Neuron (in vitro differentiated cells): ENCODE data around the gene RALA.
A peak's percentile ranks its signal among the peaks of the same experiment; 100 is the strongest.

Experiments used
- H2AFZ ChIP-seq: one replicate; pipeline ENCODE4 v1.6.1; 2013; ENCODE audit warnings: low read depth, mild to moderate bottlenecking, inconsistent platforms, low read length, moderate library complexity
- H3K27me3 ChIP-seq: one replicate; pipeline ENCODE4 v1.6.1; 2013; ENCODE audit warnings: low read length; ENCODE audit not compliant: insufficient read depth
- H3K36me3 ChIP-seq: one replicate; pipeline ENCODE4 v1.6.1; 2013; ENCODE audit warnings: low read length; ENCODE audit not compliant: insufficient read depth
- H3K4me1 ChIP-seq: one replicate; pipeline ENCODE4 v1.6.1; 2013; ENCODE audit warnings: low read length; ENCODE audit not compliant: insufficient read depth
- H3K4me3 ChIP-seq: 2 replicates; pipeline ENCODE4 v1.5.1; 2013; ENCODE audit warnings: mild to moderate bottlenecking, low read length, moderate library complexity
- H3K9me3 ChIP-seq: one replicate; pipeline ENCODE4 v1.6.1; 2013; ENCODE audit warnings: low read length

Gene RALA, protein sequence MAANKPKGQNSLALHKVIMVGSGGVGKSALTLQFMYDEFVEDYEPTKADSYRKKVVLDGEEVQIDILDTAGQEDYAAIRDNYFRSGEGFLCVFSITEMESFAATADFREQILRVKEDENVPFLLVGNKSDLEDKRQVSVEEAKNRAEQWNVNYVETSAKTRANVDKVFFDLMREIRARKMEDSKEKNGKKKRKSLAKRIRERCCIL

DNA sequence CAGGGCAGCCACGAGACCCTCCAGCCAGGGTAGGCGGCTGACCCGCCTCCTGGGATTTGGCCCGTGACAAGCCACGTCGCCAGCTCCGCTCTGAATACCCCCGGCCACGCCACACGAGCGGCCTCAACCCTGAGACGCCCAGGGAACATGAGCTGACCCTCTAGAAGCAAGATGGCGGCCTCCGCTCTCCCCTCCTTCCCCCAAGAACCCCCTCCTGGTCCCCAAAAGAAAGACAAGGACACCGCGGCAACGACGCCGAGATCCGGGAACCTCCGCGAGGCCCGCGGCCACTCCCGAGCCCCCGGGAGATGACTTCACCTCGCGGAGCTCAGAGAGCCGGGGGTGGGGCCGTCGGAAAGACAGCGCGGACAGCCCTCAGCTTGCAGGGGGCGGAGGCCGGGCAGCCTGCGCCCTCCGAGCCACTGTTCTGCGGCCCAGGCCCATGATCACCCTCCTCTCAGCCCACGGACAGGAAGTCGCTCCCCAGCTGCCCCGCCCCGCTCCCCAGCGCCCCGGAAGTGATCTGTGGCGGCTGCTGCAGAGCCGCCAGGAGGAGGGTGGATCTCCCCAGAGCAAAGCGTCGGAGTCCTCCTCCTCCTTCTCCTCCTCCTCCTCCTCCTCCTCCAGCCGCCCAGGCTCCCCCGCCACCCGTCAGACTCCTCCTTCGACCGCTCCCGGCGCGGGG is at the start of gene RALA:
TSS of gene RALA (plus strand) at position 526 of the 685 bp plus-strand sequence. CDS start 63,096 bp downstream, outside the sequence.
- Histone ChIP-seq H3K9me3 (no peaks in the 10 kb centered on the region), H3K36me3 (no peaks in the 10 kb centered on the region), H3K4me1 (peaks cover 27% of the 10 kb centered on the region), H3K27me3 (no peaks in the 10 kb centered on the region), H3K4me3 (peak within 1 kb of the TSS; percentile 62), H2AFZ (peak within 1 kb of the TSS; percentile 83)

DNA sequence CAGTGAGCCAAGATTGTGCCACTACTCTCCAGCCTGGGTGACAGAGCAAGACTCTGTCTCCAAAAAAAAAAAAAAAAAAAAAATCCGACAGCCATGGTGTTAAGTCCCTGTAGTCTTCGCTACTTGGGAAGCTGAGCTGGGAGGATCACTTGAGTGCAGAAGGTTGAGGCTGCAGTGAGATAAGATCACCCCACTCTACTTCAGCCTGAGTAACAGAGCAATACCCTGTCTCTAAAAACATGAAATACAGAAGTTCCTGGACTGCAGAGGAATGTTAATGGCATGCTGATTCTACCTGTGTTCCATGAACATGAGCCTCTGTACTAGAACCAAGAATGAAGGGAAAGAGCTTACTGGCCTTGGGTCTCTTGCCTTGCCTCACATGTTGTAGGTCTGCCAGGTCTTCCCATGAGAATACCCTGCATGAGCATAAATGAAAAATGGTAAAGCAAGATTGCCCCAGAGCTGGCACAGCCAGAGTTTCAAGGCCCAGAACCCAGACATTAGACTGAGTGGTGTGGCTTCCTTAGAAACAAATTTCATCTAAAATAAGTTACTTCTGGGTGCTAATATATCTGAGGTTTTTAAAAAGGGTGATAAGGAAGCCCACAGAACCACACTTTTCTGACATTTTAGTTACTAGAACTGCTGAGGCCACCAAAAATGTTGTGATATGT is 48.6 kb upstream of the RALA start:
- H3K9me3 ChIP-seq: no peaks in the 10 kb centered on the region
- H3K4me3 ChIP-seq: no peak overlapping the region
- H2AFZ ChIP-seq: no peak overlapping the region
- no peaks in the 10 kb centered on the region for H3K27me3 ChIP-seq
- H3K36me3 ChIP-seq: peaks cover 46% of the 10 kb centered on the region
- H3K4me1 ChIP-seq: no peaks in the 10 kb centered on the region

DNA sequence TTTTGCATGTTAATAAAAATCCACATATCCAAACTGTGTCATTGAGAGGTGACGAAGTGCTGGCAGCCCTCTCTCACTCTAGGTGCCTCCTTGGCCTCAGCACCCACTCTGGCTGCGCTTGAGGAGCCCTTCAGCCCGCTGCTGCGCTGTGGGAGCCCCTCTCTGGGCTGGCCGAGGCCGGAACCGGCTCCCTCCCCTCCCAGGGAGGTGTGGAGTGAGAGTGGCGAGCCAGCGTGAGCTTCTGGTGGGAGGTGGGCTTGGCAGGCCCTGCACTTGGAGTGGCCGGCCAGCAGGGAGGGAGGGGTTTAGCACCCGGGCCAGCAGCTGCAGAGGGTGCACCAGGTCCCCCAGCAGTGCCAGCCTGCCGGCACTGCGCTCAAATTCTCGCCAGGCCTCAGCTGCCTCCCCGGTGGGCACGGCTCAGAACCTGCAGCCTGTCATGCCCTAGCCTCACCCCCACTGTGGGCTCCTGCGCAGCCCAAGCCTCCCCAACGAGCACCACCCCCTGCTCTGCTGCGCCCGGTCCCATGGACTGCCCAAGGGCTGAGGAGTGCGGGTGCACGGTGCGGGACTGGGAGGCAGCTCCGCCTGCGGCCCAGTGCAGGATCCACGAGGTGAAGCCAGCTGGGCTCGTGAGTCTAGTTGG is 46.0 kb upstream of the RALA start:
- Histone ChIP-seq H3K27me3 (no peaks in the 10 kb centered on the region), H3K4me3 (no peak overlapping the region), H3K36me3 (peaks cover 22% of the 10 kb centered on the region), H3K4me1 (peaks cover 4% of the 10 kb centered on the region), H3K9me3 (no peaks in the 10 kb centered on the region), H2AFZ (no peak overlapping the region)

DNA sequence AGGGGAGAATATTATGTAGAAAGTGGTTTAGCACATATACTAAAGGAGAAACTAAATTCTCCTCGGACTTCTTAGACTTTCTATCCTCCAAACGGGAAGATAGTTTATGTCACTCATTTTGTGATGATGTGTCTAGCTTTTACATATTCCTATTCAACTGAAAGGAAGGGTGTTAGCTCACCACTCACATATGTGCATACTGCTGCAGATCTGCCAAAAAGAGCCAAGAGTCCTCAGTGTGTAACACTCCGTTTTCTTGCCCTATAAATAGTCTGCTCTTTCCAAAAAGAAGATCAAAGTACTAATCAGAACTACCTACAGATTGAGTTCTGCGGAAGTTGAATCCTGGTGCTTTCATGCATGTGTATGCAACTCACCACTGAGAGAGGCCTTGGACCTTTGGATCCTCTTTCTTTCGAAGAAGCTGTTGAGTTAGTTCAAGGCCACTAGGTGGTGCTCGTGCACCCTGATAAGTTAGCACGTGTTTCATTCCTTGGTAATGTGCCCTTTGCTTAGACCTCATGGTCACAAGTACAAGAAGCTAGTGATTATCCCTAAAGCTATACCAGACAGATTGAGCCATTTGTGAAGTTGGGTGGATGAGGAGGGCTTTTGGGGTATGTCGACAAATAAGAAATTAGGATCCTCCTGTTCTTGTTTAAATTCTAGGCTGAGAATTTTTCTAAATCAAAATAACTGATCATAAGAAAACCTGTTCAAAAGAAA is 43.1 kb upstream of the RALA start:
- H3K4me3 ChIP-seq: no peak overlapping the region
- H3K9me3 ChIP-seq: no peaks in the 10 kb centered on the region
- H3K4me1 ChIP-seq: peaks cover 6% of the 10 kb centered on the region
- peaks cover 6% of the 10 kb centered on the region for H3K36me3 ChIP-seq
- no peaks in the 10 kb centered on the region for H3K27me3 ChIP-seq
- no peak overlapping the region for H2AFZ ChIP-seq

DNA sequence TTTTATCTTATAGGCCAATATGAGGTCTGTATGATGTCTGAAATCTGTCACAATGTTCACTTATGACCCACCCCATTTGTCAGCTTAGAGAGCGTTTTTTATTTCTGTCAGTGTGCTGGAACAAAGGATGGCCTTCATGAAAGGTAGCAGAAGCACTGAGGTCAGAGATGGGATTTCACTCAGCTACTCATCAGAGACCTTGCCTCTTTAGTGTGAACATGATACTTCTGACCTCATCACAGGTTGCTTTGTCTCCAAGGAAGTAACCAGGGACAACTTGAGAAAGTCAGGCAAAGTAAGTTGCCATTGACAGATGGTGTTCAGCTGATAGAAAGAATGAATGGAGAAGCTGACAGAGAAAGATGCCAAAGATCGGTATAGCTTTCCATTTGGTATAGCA is 40.8 kb upstream of the RALA start:
- no peaks in the 10 kb centered on the region for H3K36me3 ChIP-seq
- no peaks in the 10 kb centered on the region for H3K27me3 ChIP-seq
- no peaks in the 10 kb centered on the region for H3K9me3 ChIP-seq
- H3K4me3 ChIP-seq: no peak overlapping the region
- no peak overlapping the region for H2AFZ ChIP-seq
- H3K4me1 ChIP-seq: peaks cover 6% of the 10 kb centered on the region

DNA sequence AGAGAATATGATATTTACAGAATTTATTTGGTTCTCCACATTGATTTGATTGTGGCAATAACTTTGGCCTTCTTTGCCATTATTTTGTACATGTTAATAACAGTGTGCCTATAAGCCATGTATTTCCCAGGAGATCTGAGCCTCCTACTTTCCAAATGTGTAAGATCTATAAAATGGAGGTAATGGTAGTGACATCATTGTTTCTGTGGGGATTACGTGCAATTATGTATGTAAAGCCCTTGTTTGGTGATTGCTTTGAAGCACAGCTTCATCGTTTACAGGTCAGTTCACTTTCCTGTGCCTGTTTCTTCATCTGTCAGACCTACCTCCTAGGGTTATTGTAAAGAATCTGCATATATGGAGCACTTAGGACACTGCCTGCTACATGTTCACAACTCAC is 39.8 kb upstream of the RALA start:
- Histone ChIP-seq H3K27me3 (no peaks in the 10 kb centered on the region), H2AFZ (no peak overlapping the region), H3K36me3 (no peaks in the 10 kb centered on the region), H3K4me1 (peaks cover 6% of the 10 kb centered on the region), H3K4me3 (no peak overlapping the region), H3K9me3 (no peaks in the 10 kb centered on the region)

DNA sequence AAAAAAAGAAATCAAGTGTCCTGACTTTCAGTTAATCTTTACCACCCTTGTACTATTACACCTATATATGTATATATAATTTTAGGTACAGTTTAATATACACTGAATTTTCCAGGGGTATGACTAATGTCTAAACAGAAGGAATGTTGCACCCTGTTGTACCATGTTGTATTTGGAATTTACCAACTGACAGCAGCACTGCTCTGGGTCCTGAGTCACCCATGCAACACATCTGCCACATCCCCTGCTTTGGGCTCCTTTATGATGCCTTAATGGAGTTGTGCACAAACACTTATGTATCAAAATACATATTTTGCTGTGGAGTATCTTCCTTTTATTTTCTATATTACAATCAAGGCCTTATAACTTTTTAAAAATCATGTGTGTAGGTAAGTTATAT is 36.0 kb upstream of the RALA start:
- no peak overlapping the region for H3K4me3 ChIP-seq
- no peak overlapping the region for H2AFZ ChIP-seq
- H3K27me3 ChIP-seq: no peaks in the 10 kb centered on the region
- H3K9me3 ChIP-seq: no peaks in the 10 kb centered on the region
- peaks cover 10% of the 10 kb centered on the region for H3K4me1 ChIP-seq
- no peaks in the 10 kb centered on the region for H3K36me3 ChIP-seq

DNA sequence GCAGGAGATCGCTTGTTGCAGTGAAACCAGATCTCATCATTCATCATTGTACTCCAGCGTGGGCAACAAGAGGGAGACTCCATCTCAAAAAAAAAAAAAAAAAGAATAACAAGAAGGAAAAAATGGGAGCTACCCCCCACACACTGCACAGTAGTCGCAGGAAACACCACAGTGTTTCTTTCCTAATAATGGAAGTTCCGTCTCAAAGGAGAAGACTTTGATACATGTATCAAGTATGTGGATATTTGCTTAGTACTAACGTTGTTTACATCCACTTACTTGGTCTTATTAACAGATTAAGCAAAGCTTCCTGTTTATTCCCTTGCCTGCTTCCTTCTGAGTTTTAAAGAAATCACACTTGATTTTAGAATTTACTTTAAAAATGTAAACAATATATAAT is 35.0 kb upstream of the RALA start:
- Histone ChIP-seq H3K27me3 (no peaks in the 10 kb centered on the region), H2AFZ (no peak overlapping the region), H3K4me1 (peaks cover 9% of the 10 kb centered on the region), H3K36me3 (no peaks in the 10 kb centered on the region), H3K4me3 (no peak overlapping the region), H3K9me3 (no peaks in the 10 kb centered on the region)

DNA sequence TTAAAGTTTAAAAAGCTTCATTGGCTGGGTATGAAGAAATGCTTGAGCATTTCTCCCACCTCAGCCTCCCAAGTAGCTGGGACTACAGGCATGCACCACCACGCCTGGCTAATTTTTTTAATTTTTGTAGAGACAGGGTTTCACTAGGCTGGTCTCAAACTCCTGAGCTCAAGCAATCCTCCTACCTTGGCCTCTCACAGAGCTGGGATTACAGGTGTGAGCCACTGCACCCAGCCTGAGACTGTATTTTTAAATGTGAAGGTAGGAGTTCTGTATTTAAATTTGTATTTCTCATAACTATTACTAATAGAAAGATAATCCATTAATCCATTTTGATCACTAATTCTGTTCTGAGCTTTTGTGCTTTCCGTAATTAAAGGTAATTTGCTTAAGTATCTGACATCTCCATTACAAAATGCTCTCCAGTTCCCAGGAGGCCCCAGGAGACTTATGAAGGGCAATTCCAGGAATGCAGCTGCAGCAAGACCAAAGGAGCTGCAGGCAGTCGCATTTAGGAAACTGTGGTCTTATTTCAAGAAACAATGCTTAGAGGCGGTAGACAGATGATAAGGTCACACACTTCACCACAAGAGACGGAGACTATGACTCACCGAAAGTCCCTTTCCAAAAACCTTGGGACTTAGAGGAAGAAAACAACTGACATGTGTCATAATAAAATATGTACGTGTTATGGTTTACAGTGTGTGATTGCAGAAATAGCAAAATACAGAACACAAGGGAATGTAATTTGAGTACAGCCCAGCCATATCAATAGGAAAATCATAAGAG is 33.9 kb upstream of the RALA start:
- Histone ChIP-seq H3K27me3 (no peaks in the 10 kb centered on the region), H3K4me3 (no peak overlapping the region), H3K9me3 (peaks cover 2% of the 10 kb centered on the region), H3K4me1 (peaks cover 9% of the 10 kb centered on the region), H3K36me3 (no peaks in the 10 kb centered on the region), H2AFZ (no peak overlapping the region)

DNA sequence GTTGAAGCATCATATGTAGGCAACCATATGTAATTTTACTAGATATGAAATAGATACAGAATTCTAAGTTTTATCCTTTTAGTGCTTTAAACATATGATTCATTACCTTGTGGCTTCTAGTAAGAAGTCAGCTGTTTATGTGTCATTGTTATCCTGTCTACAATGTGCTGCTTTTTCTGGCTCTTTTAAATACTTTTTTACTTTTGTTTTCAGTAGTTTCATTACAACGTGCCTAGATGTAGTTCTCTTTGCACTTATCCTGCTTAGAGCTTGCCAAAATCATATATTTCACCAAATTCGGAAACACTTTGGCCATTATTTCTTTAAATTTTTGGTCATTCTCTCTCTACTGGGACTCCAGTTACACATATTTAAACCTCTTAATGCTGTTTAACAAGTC is 30.8 kb upstream of the RALA start:
- no peaks in the 10 kb centered on the region for H3K36me3 ChIP-seq
- H3K9me3 ChIP-seq: peaks cover 2% of the 10 kb centered on the region
- no peak overlapping the region for H2AFZ ChIP-seq
- peaks cover 9% of the 10 kb centered on the region for H3K4me1 ChIP-seq
- H3K27me3 ChIP-seq: no peaks in the 10 kb centered on the region
- H3K4me3 ChIP-seq: no peak overlapping the region

DNA sequence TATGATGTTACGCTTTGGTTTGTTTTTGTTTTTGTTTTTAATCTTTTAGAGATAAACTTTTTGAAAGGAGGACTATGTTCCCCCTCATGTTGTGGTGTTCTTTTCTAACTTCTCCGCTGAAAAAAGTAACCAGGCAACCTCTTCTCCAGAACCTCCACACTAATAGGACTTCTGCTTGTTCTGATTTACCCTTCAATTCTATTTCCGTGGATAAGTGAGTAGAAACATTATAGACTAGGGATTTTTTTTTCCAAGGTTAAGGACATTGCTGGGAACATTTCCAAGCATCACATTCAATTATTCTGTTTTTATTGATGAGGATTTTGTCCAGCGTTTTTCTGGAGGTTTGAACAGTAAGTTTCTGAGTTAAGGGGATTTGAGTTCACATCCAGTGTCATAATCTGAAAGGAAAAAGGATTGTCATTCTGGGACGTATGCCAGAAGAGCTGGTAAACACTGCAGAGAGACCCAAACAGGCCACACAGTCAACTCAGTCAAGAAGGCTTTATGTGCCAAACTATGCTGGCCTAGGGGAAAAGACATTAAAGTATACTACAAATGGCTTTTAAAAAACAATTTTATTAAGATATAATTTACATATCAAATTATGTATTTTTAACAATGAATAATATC is 28.3 kb upstream of the RALA start:
- Histone ChIP-seq H3K4me1 (peaks cover 1% of the 10 kb centered on the region), H3K4me3 (no peak overlapping the region), H3K9me3 (peaks cover 2% of the 10 kb centered on the region), H3K27me3 (no peaks in the 10 kb centered on the region), H3K36me3 (no peaks in the 10 kb centered on the region), H2AFZ (no peak overlapping the region)

DNA sequence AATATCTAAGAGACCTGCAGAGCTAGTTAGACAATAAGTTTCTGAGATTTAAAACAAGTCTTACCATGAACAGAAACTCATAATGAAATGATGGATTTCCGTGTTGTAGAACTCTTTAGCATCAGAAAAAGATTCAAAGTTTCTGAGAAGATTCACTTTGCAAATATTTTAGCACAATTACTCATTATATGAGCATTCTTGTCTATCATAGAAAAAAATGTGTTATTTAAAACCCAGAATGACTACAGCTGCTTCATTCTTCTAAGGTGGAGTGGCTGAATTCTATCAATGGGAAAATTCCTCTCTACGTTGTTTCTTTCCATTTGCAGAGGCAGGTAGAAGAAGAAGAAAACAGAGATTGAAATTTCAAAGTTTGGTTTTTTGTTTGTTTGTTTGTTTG is 21.0 kb upstream of the RALA start:
- H3K27me3 ChIP-seq: no peaks in the 10 kb centered on the region
- H3K4me1 ChIP-seq: peaks cover 4% of the 10 kb centered on the region
- no peak overlapping the region for H2AFZ ChIP-seq
- no peaks in the 10 kb centered on the region for H3K9me3 ChIP-seq
- H3K36me3 ChIP-seq: no peaks in the 10 kb centered on the region
- H3K4me3 ChIP-seq: no peak overlapping the region
